ENCODE results near the gene COPS3. TPM values are rescaled to one million over a fixed set of nuclear protein-coding genes. Genes with fewer than 3 reads are reported as not detected.
"Not testable (repeated sequence)": the region's sequence is repeated elsewhere in the genome, so short reads cannot be mapped to it uniquely, and the experiment has no call there.

Gene COPS3
- total RNA-seq, 1 donor from 2014 or later, result 131 TPM

- Mint-ChIP-seq H3K4me1 (ENCODE audit: low read depth) (peaks cover 4% of the 10 kb centered on the region), H3K27ac (no peak overlapping the region), H3K9me3 (no peaks in the 10 kb centered on the region), H3K4me3 (no peak overlapping the region), H3K27me3 (ENCODE audit: insufficient read depth) (peaks cover 10% of the 10 kb centered on the region), H3K36me3 (ENCODE audit: low read depth) (no peaks in the 10 kb centered on the region)
- intact Hi-C loops (cut with micrococcal nuclease), result no loop called here
- no peak for DNase-seq (ENCODE audit: low spot score)
Measured at GRCh38 chr17:17295141-17295540, 14.1 kb upstream of the COPS3 start.

- H3K27ac Mint-ChIP-seq, result no peak overlapping the region
- no peak overlapping the region for H3K4me3 Mint-ChIP-seq
- intact Hi-C loops (cut with micrococcal nuclease), result no loop called here
- H3K27me3 Mint-ChIP-seq (ENCODE audit: insufficient read depth), result peaks cover 9% of the 10 kb centered on the region
- DNase-seq (ENCODE audit: low spot score), result no peak
- H3K9me3 Mint-ChIP-seq, result no peaks in the 10 kb centered on the region
- H3K4me1 Mint-ChIP-seq (ENCODE audit: low read depth), result no peaks in the 10 kb centered on the region
- H3K36me3 Mint-ChIP-seq (ENCODE audit: low read depth), result no peaks in the 10 kb centered on the region
Measured at GRCh38 chr17:17289701-17290100, 8.7 kb upstream of the COPS3 start.

DNA sequence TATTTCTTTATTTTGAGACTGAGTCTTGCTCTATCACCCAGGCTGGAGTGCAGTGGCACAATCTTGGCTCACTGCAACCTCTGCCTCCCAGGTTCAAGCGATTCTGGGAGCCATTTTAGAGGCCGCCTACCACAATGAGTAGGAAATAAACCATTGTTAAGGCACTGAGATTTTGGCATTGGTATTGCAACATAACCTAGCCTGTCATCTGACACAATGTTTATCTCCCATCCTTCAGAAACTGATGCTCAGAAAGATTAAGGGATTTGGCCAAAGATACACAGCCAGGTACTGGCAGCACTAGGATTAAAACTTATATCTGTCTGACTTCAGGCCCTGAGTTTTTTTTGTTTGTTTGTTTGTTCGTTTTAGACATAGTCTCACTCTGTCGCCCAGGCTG is 8.0 kb upstream of the COPS3 start:
- H3K4me1 Mint-ChIP-seq (ENCODE audit: low read depth), result no peaks in the 10 kb centered on the region
- H3K36me3 Mint-ChIP-seq (ENCODE audit: low read depth), result no peaks in the 10 kb centered on the region
- peaks cover 9% of the 10 kb centered on the region for H3K27me3 Mint-ChIP-seq (ENCODE audit: insufficient read depth)
- H3K4me3 Mint-ChIP-seq, result no peak overlapping the region
- no peak for DNase-seq (ENCODE audit: low spot score)
- intact Hi-C loops (cut with micrococcal nuclease), result no loop called here
- no peak overlapping the region for H3K27ac Mint-ChIP-seq
- no peaks in the 10 kb centered on the region for H3K9me3 Mint-ChIP-seq

GRCh38 chr17:17285951-17286350 is 4.9 kb upstream of the COPS3 start:
- DNase-seq (ENCODE audit: low spot score), result no peak
- Mint-ChIP-seq H3K36me3 (ENCODE audit: low read depth) (no peaks in the 10 kb centered on the region), H3K9me3 (no peaks in the 10 kb centered on the region), H3K27me3 (ENCODE audit: insufficient read depth) (peaks cover 4% of the 10 kb centered on the region), H3K4me1 (ENCODE audit: low read depth) (peaks cover 15% of the 10 kb centered on the region), H3K4me3 (no peak overlapping the region), H3K27ac (no peak overlapping the region)
- intact Hi-C loops (cut with micrococcal nuclease), result no loop called here

DNA sequence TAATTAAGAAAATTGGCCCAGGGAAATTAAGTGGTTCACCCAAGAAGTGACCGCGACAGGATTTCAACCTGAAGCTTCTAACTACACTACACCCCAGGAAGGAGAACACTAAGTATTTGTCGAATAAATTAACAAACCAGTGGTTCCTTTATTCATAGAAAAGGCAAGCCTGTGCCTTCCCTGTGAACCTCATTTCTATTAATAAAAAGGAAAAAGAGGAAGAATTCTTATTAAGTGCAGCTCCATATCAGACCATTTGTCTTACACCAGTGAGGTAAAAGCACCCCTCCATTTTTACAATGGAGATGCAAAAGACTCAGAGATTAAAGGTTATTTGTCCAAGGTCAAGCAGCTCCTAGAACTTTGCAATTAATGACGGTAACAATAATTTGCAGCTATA is 1.7 kb downstream of the COPS3 start:
- no peak for DNase-seq (ENCODE audit: low spot score)
- Mint-ChIP-seq H3K4me1 (ENCODE audit: low read depth) (peaks cover 36% of the 10 kb centered on the region), H3K36me3 (ENCODE audit: low read depth) (peaks cover 14% of the 10 kb centered on the region), H3K9me3 (no peaks in the 10 kb centered on the region), H3K27me3 (ENCODE audit: insufficient read depth) (no peaks in the 10 kb centered on the region), H3K27ac (no peak overlapping the region), H3K4me3 (peak overlapping the region; percentile 91)
- intact Hi-C loops (cut with micrococcal nuclease), result no loop called here

DNA sequence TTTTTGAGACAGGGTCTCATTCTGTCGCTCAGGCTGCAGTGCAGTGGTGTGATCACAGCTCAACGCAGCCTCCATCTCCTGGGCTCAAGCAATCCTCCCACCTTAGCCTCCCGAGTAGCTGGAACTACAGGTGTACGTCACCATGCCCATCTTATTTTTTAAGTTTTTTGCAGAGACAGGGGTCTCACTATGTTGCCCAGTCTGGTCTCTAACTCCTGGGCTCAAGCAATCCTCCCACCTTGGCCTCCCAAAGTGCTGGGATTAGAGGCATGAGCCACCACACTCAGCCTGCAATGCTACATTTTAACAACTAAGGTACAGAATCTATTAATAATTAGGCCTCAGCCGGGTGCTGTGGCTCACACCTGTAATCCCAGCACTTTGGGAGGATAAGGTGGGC is 3.6 kb downstream of the COPS3 start:
- H3K4me3 Mint-ChIP-seq; DNase-seq (ENCODE audit: low spot score); intact Hi-C loops (cut with micrococcal nuclease); H3K27me3 Mint-ChIP-seq (ENCODE audit: insufficient read depth); H3K27ac Mint-ChIP-seq; H3K9me3 Mint-ChIP-seq: not testable (repeated sequence)
- Mint-ChIP-seq H3K4me1 (ENCODE audit: low read depth) (peaks cover 36% of the 10 kb centered on the region), H3K36me3 (ENCODE audit: low read depth) (peaks cover 23% of the 10 kb centered on the region)

DNA sequence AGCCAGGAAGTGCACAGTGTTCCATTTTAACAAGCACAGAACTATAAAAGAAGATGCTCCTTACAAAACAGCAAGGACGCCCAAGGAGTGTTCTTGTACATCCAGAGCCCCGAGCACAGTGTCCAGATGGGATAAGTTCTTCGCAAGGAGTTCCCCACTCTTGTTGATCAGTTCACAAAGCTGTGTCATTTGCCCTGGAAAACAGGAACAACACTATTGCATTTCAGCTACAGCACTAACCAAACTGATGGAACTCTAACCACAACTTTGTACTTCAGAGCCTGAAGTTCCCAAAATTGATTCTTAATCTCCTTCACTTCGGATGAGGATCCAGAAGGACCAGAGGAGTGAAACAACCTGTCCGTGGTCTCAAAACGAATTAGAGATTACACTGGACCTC is 5.1 kb downstream of the COPS3 start:
- H3K4me1 Mint-ChIP-seq (ENCODE audit: low read depth), result peaks cover 22% of the 10 kb centered on the region
- no peaks in the 10 kb centered on the region for H3K27me3 Mint-ChIP-seq (ENCODE audit: insufficient read depth)
- H3K27ac Mint-ChIP-seq, result no peak overlapping the region
- intact Hi-C loops (cut with micrococcal nuclease), result no loop called here
- H3K36me3 Mint-ChIP-seq (ENCODE audit: low read depth), result peaks cover 23% of the 10 kb centered on the region
- DNase-seq (ENCODE audit: low spot score), result no peak
- H3K4me3 Mint-ChIP-seq, result no peak overlapping the region
- no peaks in the 10 kb centered on the region for H3K9me3 Mint-ChIP-seq

- no peak overlapping the region for H3K4me3 Mint-ChIP-seq
- no peak for DNase-seq (ENCODE audit: low spot score)
- intact Hi-C loops (cut with micrococcal nuclease), result loop anchor here (5.0 kb wide), 1 partner anchor 37 kb away; no protein-coding TSS in a partner anchor
- H3K36me3 Mint-ChIP-seq (ENCODE audit: low read depth), result peaks cover 34% of the 10 kb centered on the region
- no peaks in the 10 kb centered on the region for H3K9me3 Mint-ChIP-seq
- H3K27ac Mint-ChIP-seq, result no peak overlapping the region
- no peaks in the 10 kb centered on the region for H3K27me3 Mint-ChIP-seq (ENCODE audit: insufficient read depth)
- H3K4me1 Mint-ChIP-seq (ENCODE audit: low read depth), result no peaks in the 10 kb centered on the region
Measured at GRCh38 chr17:17269926-17270773, 10.9 kb downstream of the COPS3 start.

GRCh38 chr17:17264430-17264829 is 16.6 kb downstream of the COPS3 start:
- H3K4me3 Mint-ChIP-seq, result no peak overlapping the region
- intact Hi-C loops (cut with micrococcal nuclease), result no loop called here
- H3K36me3 Mint-ChIP-seq (ENCODE audit: low read depth), result peaks cover 39% of the 10 kb centered on the region
- H3K27ac Mint-ChIP-seq, result no peak overlapping the region
- H3K27me3 Mint-ChIP-seq (ENCODE audit: insufficient read depth), result no peaks in the 10 kb centered on the region
- H3K9me3 Mint-ChIP-seq, result no peaks in the 10 kb centered on the region
- DNase-seq (ENCODE audit: low spot score), result no peak
- H3K4me1 Mint-ChIP-seq (ENCODE audit: low read depth), result no peaks in the 10 kb centered on the region

- Mint-ChIP-seq H3K4me3 (no peak overlapping the region), H3K27me3 (ENCODE audit: insufficient read depth) (no peaks in the 10 kb centered on the region), H3K27ac (no peak overlapping the region), H3K36me3 (ENCODE audit: low read depth) (peaks cover 37% of the 10 kb centered on the region), H3K4me1 (ENCODE audit: low read depth) (no peaks in the 10 kb centered on the region), H3K9me3 (no peaks in the 10 kb centered on the region)
- intact Hi-C loops (cut with micrococcal nuclease), result no loop called here
- DNase-seq (ENCODE audit: low spot score), result no peak
Measured at GRCh38 chr17:17258998-17259397, 22.0 kb downstream of the COPS3 start.

- Mint-ChIP-seq H3K4me3 (no peak overlapping the region), H3K9me3 (no peaks in the 10 kb centered on the region), H3K4me1 (ENCODE audit: low read depth) (no peaks in the 10 kb centered on the region), H3K27ac (no peak overlapping the region), H3K27me3 (ENCODE audit: insufficient read depth) (no peaks in the 10 kb centered on the region), H3K36me3 (ENCODE audit: low read depth) (peaks cover 39% of the 10 kb centered on the region)
- DNase-seq (ENCODE audit: low spot score), result no peak
- intact Hi-C loops (cut with micrococcal nuclease), result no loop called here
Measured at GRCh38 chr17:17258011-17258410, 23.0 kb downstream of the COPS3 start.

DNA sequence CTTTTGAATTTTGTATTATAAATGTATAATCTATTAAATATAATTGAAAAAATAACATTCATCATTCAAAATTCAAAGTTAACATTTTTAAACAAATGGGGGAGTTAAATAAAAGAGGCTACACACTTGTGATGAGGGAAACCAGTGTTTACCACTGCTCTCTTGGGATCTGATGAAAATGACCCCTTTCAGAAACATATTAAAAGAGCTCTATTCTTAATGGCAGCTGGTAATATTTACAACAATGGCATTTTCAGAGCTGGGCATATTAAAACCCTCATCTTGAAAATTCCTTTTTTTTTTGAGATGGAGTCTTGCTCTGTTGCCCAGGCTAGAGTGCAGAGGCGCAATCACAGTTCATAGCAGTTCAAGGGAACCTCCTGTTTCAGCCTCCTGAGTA is 24.7 kb downstream of the COPS3 start:
- H3K4me3 Mint-ChIP-seq, result no peak overlapping the region
- H3K36me3 Mint-ChIP-seq (ENCODE audit: low read depth), result peaks cover 43% of the 10 kb centered on the region
- DNase-seq (ENCODE audit: low spot score), result no peak
- intact Hi-C loops (cut with micrococcal nuclease), result no loop called here
- H3K9me3 Mint-ChIP-seq, result no peaks in the 10 kb centered on the region
- no peaks in the 10 kb centered on the region for H3K4me1 Mint-ChIP-seq (ENCODE audit: low read depth)
- H3K27ac Mint-ChIP-seq, result no peak overlapping the region
- no peaks in the 10 kb centered on the region for H3K27me3 Mint-ChIP-seq (ENCODE audit: insufficient read depth)

- peaks cover 39% of the 10 kb centered on the region for H3K36me3 Mint-ChIP-seq (ENCODE audit: low read depth)
- H3K4me3 Mint-ChIP-seq; H3K9me3 Mint-ChIP-seq; H3K4me1 Mint-ChIP-seq (ENCODE audit: low read depth); H3K27ac Mint-ChIP-seq; intact Hi-C loops (cut with micrococcal nuclease); DNase-seq (ENCODE audit: low spot score); H3K27me3 Mint-ChIP-seq (ENCODE audit: insufficient read depth): not testable (repeated sequence)
Measured at GRCh38 chr17:17255689-17256088, 25.4 kb downstream of the COPS3 start.

GRCh38 chr17:17254036-17254435 is 27.0 kb downstream of the COPS3 start:
- Mint-ChIP-seq H3K36me3 (ENCODE audit: low read depth) (peaks cover 34% of the 10 kb centered on the region), H3K27me3 (ENCODE audit: insufficient read depth) (no peaks in the 10 kb centered on the region), H3K27ac (no peak overlapping the region), H3K9me3 (no peaks in the 10 kb centered on the region), H3K4me1 (ENCODE audit: low read depth) (no peaks in the 10 kb centered on the region), H3K4me3 (no peak overlapping the region)
- DNase-seq (ENCODE audit: low spot score), result no peak
- intact Hi-C loops (cut with micrococcal nuclease), result no loop called here

Data from activated T-helper 1 cell treated with anti-CD3 and anti-CD28 coated beads, Interleukin-12 subunit alpha, Interleukin-12 subunit beta, Interleukin-2, Interleukin-4 antibody, amounts not matched to agents 30 ng/mL and 10 ng/mL and 1 ng/mL, durations not matched to agents 14 hours and 24 hours and 36 hours (primary cell).